K562 (cell line): ENCODE data around the gene SHANK3. TPM values are rescaled to one million over a fixed set of nuclear protein-coding genes. Genes with fewer than 3 reads are reported as not detected.
"Not testable (repeated sequence)": the region's sequence is repeated elsewhere in the genome, so short reads cannot be mapped to it uniquely, and the experiment has no call there.

Source experiments
- ATAC-seq: fragments of 200-7000 bp; cut with Tn5 transposase; 3 replicates; pipeline ENCODE4 v1.9.1; 2020; ENCODE audit warnings: moderate library complexity
- BruUV-seq: library from RNA; stranded (reverse); fragments of 400-500 nt; replicated peaks from 2 replicates; lab custom pipeline; 2021; lab: Mats Ljungman, UMichigan
- CTCF ChIA-PET: fragments of 300-600 bp; formaldehyde crosslinking; extraction: SDS; loops from one replicate; lab custom pipeline; 2021; ENCODE audit warnings: low intra/inter-chr PET ratio; lab: Yijun Ruan, JAX
- POLR2A ChIA-PET: fragments of 300-600, 350-650 bp; sonication (Branson Sonifier 250); formaldehyde crosslinking; extraction: SDS; loops from one replicate; lab custom pipeline; 2021; ENCODE audit warnings: antibody characterized with exemption, inconsistent platforms; lab: Yijun Ruan, JAX
- DNase-seq, 4 experiments: peaks; one replicate each; pipeline versions ENCODE4 v3.0.0 to v3.0.0-alpha.2; 2011 to 2018; ENCODE audit warnings: low spot score in 3 of 4, mixed read lengths in 3 of 4; ENCODE audit errors: extremely low read depth in 1 of 4
- FAIRE-seq: peaks from 2 replicates; lab custom pipeline; 2011; peaks lifted over from hg19 to GRCh38; lab: Jason Lieb, UNC
- H2AFZ ChIP-seq: 2 replicates; pipeline ENCODE4 v1.6.0; 2011; ENCODE audit warnings: low read depth, low read length, control low read depth, inconsistent platforms
- H3K27ac ChIP-seq: fragments of 200-600 bp; 3 replicates; pipeline ENCODE4 v1.8.0; 2011; ENCODE audit warnings: low read depth, mild to moderate bottlenecking, control low read depth, inconsistent platforms, low read length, moderate library complexity, mixed read lengths; ENCODE audit errors: extremely low read depth
- H3K27me3 ChIP-seq, 2 experiments: fragments of 300-600 bp in 1 of 2; 2 replicates in 1 of 2; 3 replicates in 1 of 2; pipeline versions ENCODE4 v1.6.0 to v1.8.0; 2011; ENCODE audit warnings: inconsistent platforms in 2 of 2, low read length in 2 of 2, mild to moderate bottlenecking in 1 of 2, mixed read lengths in 1 of 2, moderate library complexity in 1 of 2; ENCODE audit not compliant: control insufficient read depth in 2 of 2, insufficient read depth in 2 of 2
- H3K36me3 ChIP-seq: fragments of 300-600 bp; 3 replicates; pipeline ENCODE4 v1.8.0; 2011; ENCODE audit warnings: mild to moderate bottlenecking, low read length, inconsistent platforms; ENCODE audit not compliant: control insufficient read depth, insufficient read depth
- H3K4me1 ChIP-seq, 2 experiments: fragments of 200-600 bp in 1 of 2; replicated peaks in 1 of 2; 2 replicates in 1 of 2; 3 replicates in 1 of 2; pipeline versions ENCODE4 v1.5.1 to v1.8.0; 2011; ENCODE audit warnings: inconsistent platforms in 2 of 2, low read length in 2 of 2, mild to moderate bottlenecking in 1 of 2, mixed read lengths in 1 of 2, moderate library complexity in 1 of 2; ENCODE audit not compliant: control insufficient read depth in 2 of 2, insufficient read depth in 2 of 2
- H3K4me2 ChIP-seq: 2 replicates; pipeline ENCODE4 v1.6.1; 2011; ENCODE audit warnings: low read length, control low read depth, inconsistent platforms, mixed read lengths; ENCODE audit not compliant: insufficient read depth
- H3K4me3 ChIP-seq: fragments of 200-600 bp; sonication (generic), shearing (Covaris generic); 2 replicates; pipeline ENCODE4 v1.5.1; 2016; ENCODE audit warnings: control low read depth, inconsistent platforms
- H3K79me2 ChIP-seq: fragments of 200-600 bp; 3 replicates; pipeline ENCODE4 v1.8.0; 2011; ENCODE audit warnings: low read length, inconsistent platforms; ENCODE audit not compliant: control insufficient read depth, insufficient read depth
- H3K9ac ChIP-seq, 2 experiments: 2 replicates each; pipeline versions ENCODE4 v1.6.0 to v1.6.1; 2011; ENCODE audit warnings: low read depth in 2 of 2, low read length in 2 of 2, control low read depth in 1 of 2, inconsistent platforms in 1 of 2, mild to moderate bottlenecking in 1 of 2, mixed read lengths in 1 of 2; ENCODE audit not compliant: insufficient read depth in 1 of 2
- H3K9me1 ChIP-seq: one replicate; pipeline ENCODE4 v1.6.0; 2011; ENCODE audit warnings: inconsistent platforms, mild to moderate bottlenecking, low read length, moderate library complexity; ENCODE audit not compliant: control insufficient read depth, insufficient read depth
- H3K9me3 ChIP-seq: replicated peaks from 2 replicates; pipeline ENCODE4 v1.5.1; 2011; ENCODE audit warnings: low read depth, low read length, inconsistent platforms; ENCODE audit not compliant: control insufficient read depth, insufficient read depth
- H4K20me1 ChIP-seq: replicated peaks from 2 replicates; pipeline ENCODE4 v1.6.1; 2011; ENCODE audit warnings: low read length, inconsistent platforms, mixed read lengths; ENCODE audit not compliant: control insufficient read depth, insufficient read depth
- KLF10 ChIP-seq: fragments of 250-450 bp; sonication (Bioruptor Pico); IDR thresholded peaks from 2 replicates; pipeline ENCODE4 v1.6.1; 2021; ENCODE audit warnings: matching md5 sums
- XRCC5 ChIP-seq: fragments of 200-400 bp; formaldehyde crosslinking; IDR thresholded peaks from 2 replicates; pipeline ENCODE4 v1.6.1; 2017; ENCODE audit warnings: low read depth, mild to moderate bottlenecking, low read length
- YBX1 ChIP-seq: fragments of 450-650 bp; IDR thresholded peaks from 2 replicates; pipeline ENCODE4 v1.7.1; 2016; ENCODE audit warnings: mild to moderate bottlenecking
- WGBS: fragments of 100-300 bp; shearing (Covaris generic); methylation state at CpG from one replicate; pipeline ENCODE4 v1.1.6; 2016; ENCODE audit warnings: low coverage, mixed read lengths; ENCODE audit not compliant: insufficient coverage; ENCODE audit errors: missing lambda C conversion rate; 5-methylcytosine and 5-hydroxymethylcytosine counted together
- in situ Hi-C: fragments of 300-500 bp; cut with MboI; formaldehyde crosslinking; loops from 4 replicates; pipeline ENCODE4 v1.15.0; 2018; ENCODE audit warnings: inconsistent platforms, mixed read lengths
- intact Hi-C: fragments of 100-400 bp; cut with micrococcal nuclease; formaldehyde crosslinking; loops from 2 replicates; pipeline ENCODE4 v1.14.2; 2022
- polyA plus RNA-seq, 8 experiments: library from polyadenylated mRNA; depleted of rRNA in 4 of 8; stranded (reverse) in 5 of 8; unstranded in 3 of 8; fragments of >200 nt; fragmentation: Nextera tagmentation in 2 of 8; fragmentation: Illumina TruSeq in 1 of 8; extraction: Ambion mirVana in 2 of 8; extraction: Trizol in 1 of 8; gene quantifications; 2 replicates each; pipeline versions ENCODE4 v1.2.1 to v1.2.3, GENCODE V29; 2011 to 2014; ENCODE audit warnings: inconsistent platforms in 1 of 8, missing spikeins in 1 of 8
- total RNA-seq, 7 experiments: library from RNA; depleted of rRNA in 6 of 7; stranded (reverse); fragments of >200 nt in 6 of 7; fragmentation: Illumina TruSeq in 2 of 7; extraction: Trizol in 2 of 7; gene quantifications; 2 replicates each; pipeline versions ENCODE4 v1.2.1 to v1.2.3, GENCODE V29; 2011 to 2021; ENCODE audit warnings: low replicate concordance in 1 of 7

Gene SHANK3
- total and polyA plus RNA-seq, 9 of the 15 experiments (the other 6 are each of a cell fraction or from before 2014, with no cell fraction given) = 0.01 to 0.07 (median 0.03) TPM; not detected in 6

GRCh38 chr22:50653256-50653655, 19.4 kb upstream of the SHANK3 start:
- WGBS = 11% methylated on average over 9 of the region's 10 CpGs
- CTCF ChIA-PET = no interaction called here
- Histone ChIP-seq H3K27me3 (peaks cover 20 to 40% of the 10 kb centered on the region in 2 experiments; a peak in 4 of 5 replicates), H4K20me1 (no peaks in the 10 kb centered on the region), H3K79me2 (no peaks in the 10 kb centered on the region), H3K4me2 (no peak overlapping the region), H3K9me3 (no peaks in the 10 kb centered on the region), H3K36me3 (no peaks in the 10 kb centered on the region), H3K9me1 (no peaks in the 10 kb centered on the region), H3K27ac (no peak overlapping the region), H3K9ac (no peak overlapping the region), H3K4me3 (no peak overlapping the region), H3K4me1 (no peaks in the 10 kb centered on the region), H2AFZ (no peak overlapping the region)
- FAIRE-seq (no peak), ATAC-seq (no peak), DNase-seq (no peak)
- TF ChIP-seq KLF10 (CRISPR knock-in tag) (no peak), YBX1 (no peak), XRCC5 (no peak)
- in situ Hi-C loops = no loop called here
- POLR2A ChIA-PET = no interaction called here
- intact Hi-C loops = no loop called here
- no TSS peak for BruUV-seq

GRCh38 chr22:50654664-50655063, 18.0 kb upstream of the SHANK3 start:
- in situ Hi-C loops, H3K9me1 ChIP-seq, H3K4me1 ChIP-seq, H3K9ac ChIP-seq, H3K4me3 ChIP-seq, FAIRE-seq, DNase-seq, ATAC-seq, H3K79me2 ChIP-seq, H3K9me3 ChIP-seq, H4K20me1 ChIP-seq, H3K27ac ChIP-seq, H2AFZ ChIP-seq, H3K4me2 ChIP-seq, BruUV-seq, intact Hi-C loops, H3K36me3 ChIP-seq: not testable (repeated sequence)
- ChIA-PET CTCF (interaction anchor here (0.6 kb wide), 1 partner anchor 71 kb away, joined by 3 read pairs; no protein-coding TSS in a partner anchor), POLR2A (interaction anchor here (0.6 to 0.9 kb wide), 2 partner anchors 12 to 138 kb away, joined by 3 read pairs; no protein-coding TSS in a partner anchor)
- 0% methylated on average over 6 of the region's 6 CpGs for WGBS
- peaks cover 20 to 42% of the 10 kb centered on the region in 2 experiments; a peak in 4 of 5 replicates for H3K27me3 ChIP-seq
